ENCODE results near the gene CLCN6. TPM values are rescaled to one million over a fixed set of nuclear protein-coding genes. Genes with fewer than 3 reads are reported as not detected.

CLCN6 gene
- total and polyA plus RNA-seq, 2 of the 8 experiments (the other 6 are each of a cell fraction or from before 2014, with no cell fraction given): 15.7 to 26.0 TPM

GRCh38 chr1:11780380-11781147 is 25.4 kb upstream of the CLCN6 start:
- H3K79me1 ChIP-seq (ENCODE audit: low read depth, low read length): no peaks in the 10 kb centered on the region
- 0 out of 2 replicates have a peak overlapping the region, but pooled peaks have one; percentile 84 for H2BK12ac ChIP-seq (ENCODE audit: low read depth, low read length)
- H2BK5ac ChIP-seq (ENCODE audit: low read depth, low read length): no peak overlapping the region
- H3K36me3 ChIP-seq (ENCODE audit: control insufficient read depth in 2 of 4, insufficient read depth in 4 of 4, low read length in 3 of 4): no peaks in the 10 kb centered on the region
- no peak overlapping the region for H3K27ac ChIP-seq (ENCODE audit: low read depth, low read length)
- no peaks in the 10 kb centered on the region for H3K27me3 ChIP-seq (replicated peaks in 1 of 4; ENCODE audit: control insufficient read depth in 3 of 4, extremely low read depth in 1 of 4, insufficient read depth in 3 of 4, low read length in 3 of 4)
- no peak overlapping the region for H2AK5ac ChIP-seq (ENCODE audit: low read depth, low read length)
- H3K14ac ChIP-seq (ENCODE audit: insufficient read length): no peak overlapping the region
- FAIRE-seq (no peak), DNase-seq (ENCODE audit: low read depth in 1 of 2, low spot score in 2 of 2) (no peak)
- H3K18ac ChIP-seq (ENCODE audit: extremely low read depth, low read length): no peak overlapping the region
- peaks cover 0 to 14% (median 9%) of the 10 kb centered on the region in 4 experiments; a peak in 6 of 7 replicates for H3K4me1 ChIP-seq (replicated peaks in 1 of 4; ENCODE audit: control insufficient read depth in 3 of 4, insufficient read depth in 4 of 4, low read length in 3 of 4)
- TF ChIP-seq ATF2 (IDR thresholded peaks at IDR 0.05; ENCODE audit: low read length) (0 out of 2 replicates have a peak, but pooled peaks have one; percentile 37), KDM1A (IDR thresholded peaks at IDR 0.05; ENCODE audit: borderline replicate concordance, low read length) (peak; percentile 96), HDAC2 (IDR thresholded peaks at IDR 0.05; ENCODE audit: borderline replicate concordance in 1 of 2, low read depth in 2 of 2, low read length in 2 of 2) (no peak)
- CTCF ChIA-PET (ENCODE audit: partially characterized antibody): interaction anchor here (0.6 to 2.9 kb wide), 7 partner anchors 14 to 208 kb away, joined by 3 to 8 read pairs (median 3); partner anchors contain the start of gene AGTRAP
- H3K56ac ChIP-seq (replicated peaks; ENCODE audit: insufficient read length, low read depth, low read length): no peak overlapping the region
- no peak overlapping the region for H2AFZ ChIP-seq (ENCODE audit: low read length)
- no peaks in the 10 kb centered on the region for H4K20me1 ChIP-seq (replicated peaks in 1 of 2; ENCODE audit: control insufficient read depth in 1 of 2, insufficient read depth in 2 of 2, low read length in 2 of 2)
- H2BK20ac ChIP-seq (ENCODE audit: low read length): no peak overlapping the region
- H3K4ac ChIP-seq (replicated peaks; ENCODE audit: insufficient read length, low read depth, low read length): no peak overlapping the region
- no peak overlapping the region for H4K91ac ChIP-seq (replicated peaks; ENCODE audit: insufficient read length, low read length)
- H3K23ac ChIP-seq (ENCODE audit: insufficient read length): no peak overlapping the region
- no peak overlapping the region for H4K5ac ChIP-seq (ENCODE audit: insufficient read length, low read depth, low read length)
- H3K4me2 ChIP-seq (ENCODE audit: insufficient read depth in 1 of 2, low read depth in 2 of 2, low read length in 2 of 2): no peak overlapping the region
- WGBS, 2 experiments (ENCODE audit: extremely low coverage in 1 of 2, insufficient coverage in 1 of 2, insufficient read length in 1 of 2, insufficient replicate concordance in 2 of 2, low coverage in 1 of 2, low lambda C conversion rate in 2 of 2, missing lambda C conversion rate in 1 of 2): 85% methylated on average over 7 of the region's 10 CpGs; no CpG with 5 or more reads in 1 of the 2 experiments
- POLR2A ChIA-PET (ENCODE audit: partially characterized antibody): interaction anchor here (1.0 to 1.4 kb wide), 3 partner anchors 8 to 17 kb away, joined by 3 read pairs; no protein-coding TSS in a partner anchor
- H2BK15ac ChIP-seq (ENCODE audit: low read length): no peak overlapping the region
- no peaks in the 10 kb centered on the region for H3K9me3 ChIP-seq (ENCODE audit: insufficient read depth in 2 of 2, low read depth in 1 of 2, low read length in 1 of 2)
- H3K4me3 ChIP-seq (ENCODE audit: extremely low read depth in 1 of 4, insufficient read depth in 2 of 4, low read depth in 3 of 4, low read length in 4 of 4): no peak overlapping the region
- no peaks in the 10 kb centered on the region for H3K23me2 ChIP-seq (ENCODE audit: low read depth, low read length)
- H3K79me2 ChIP-seq (ENCODE audit: control insufficient read depth in 1 of 2, insufficient read depth in 2 of 2, low read length in 2 of 2): no peaks in the 10 kb centered on the region
- H4K8ac ChIP-seq (ENCODE audit: extremely low read depth, insufficient read depth, low read length): no peak overlapping the region
- H2BK120ac ChIP-seq (replicated peaks; ENCODE audit: low read depth, low read length): no peak overlapping the region
- H3K9ac ChIP-seq (replicated peaks in 1 of 4; ENCODE audit: extremely low read depth in 1 of 4, low read depth in 3 of 4, low read length in 3 of 4): no peak overlapping the region
